ENCODE data around the gene AKR1D1. TPM values are rescaled to one million over a fixed set of nuclear protein-coding genes. Genes with fewer than 3 reads are reported as not detected.
A peak's percentile ranks its signal among the peaks of the same experiment; 100 is the strongest.

The AKR1D1 gene
- polyA plus RNA-seq, 1 donor from 2014 or later = not detected

DNA sequence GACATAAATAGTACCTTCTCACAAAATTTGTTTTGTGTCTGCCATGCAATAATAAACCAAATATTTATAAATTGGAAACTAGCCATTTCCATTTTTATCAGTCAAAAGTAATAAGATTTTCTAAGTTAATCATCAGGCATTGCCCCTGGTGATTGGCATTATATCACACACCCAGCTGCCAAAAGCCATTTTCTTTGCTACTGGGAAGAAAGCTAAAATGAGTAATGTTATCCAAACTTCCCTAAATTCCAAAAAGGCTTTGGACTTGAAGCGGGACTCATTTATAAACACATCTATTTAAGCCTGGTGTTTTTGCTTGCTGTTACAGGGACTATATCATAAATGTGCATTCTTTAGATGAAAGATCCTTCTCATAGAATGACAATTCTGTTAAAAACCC, 86.0 kb downstream of the AKR1D1 start:
- H3K36me3 ChIP-seq (ENCODE audit: insufficient read depth, low read length) = peaks cover 3% of the 10 kb centered on the region
- no peaks in the 10 kb centered on the region for H3K9me2 ChIP-seq (ENCODE audit: insufficient read depth, low read length)
- peaks cover 8% of the 10 kb centered on the region for H3F3A ChIP-seq (ENCODE audit: insufficient read depth, low read length, poor library complexity, severe bottlenecking)
- peak overlapping the region; percentile 97 for H3K27ac ChIP-seq (ENCODE audit: low read length)
- H3K9me3 ChIP-seq (ENCODE audit: low read length) = peaks cover 14% of the 10 kb centered on the region
- H4K20me1 ChIP-seq (ENCODE audit: insufficient read depth) = no peaks in the 10 kb centered on the region
- no peaks in the 10 kb centered on the region for H3K27me3 ChIP-seq (ENCODE audit: insufficient read depth, low read depth, low read length)
- peak overlapping the region; percentile 96 for H2AFZ ChIP-seq (ENCODE audit: low read depth, low read length)
- H3K4me2 ChIP-seq (ENCODE audit: low read length) = peak overlapping the region; percentile 91
- peaks cover 12% of the 10 kb centered on the region for H3K79me2 ChIP-seq (replicated peaks; ENCODE audit: insufficient read depth, low read length)
- H3K9ac ChIP-seq (ENCODE audit: low read length) = peak overlapping the region; percentile 72
- H3K4me3 ChIP-seq (ENCODE audit: low read length) = peak overlapping the region; percentile 64
- TF ChIP-seq SMC3 (conservative IDR thresholded peaks at IDR 0.05; ENCODE audit: poor library complexity) = no peak
- TF ChIP-seq POLR2AphosphoS5 (IDR thresholded peaks at IDR 0.05) = no peak
- TF ChIP-seq RAD21 (conservative IDR thresholded peaks at IDR 0.05) = no peak
- TF ChIP-seq, protein P1, sequence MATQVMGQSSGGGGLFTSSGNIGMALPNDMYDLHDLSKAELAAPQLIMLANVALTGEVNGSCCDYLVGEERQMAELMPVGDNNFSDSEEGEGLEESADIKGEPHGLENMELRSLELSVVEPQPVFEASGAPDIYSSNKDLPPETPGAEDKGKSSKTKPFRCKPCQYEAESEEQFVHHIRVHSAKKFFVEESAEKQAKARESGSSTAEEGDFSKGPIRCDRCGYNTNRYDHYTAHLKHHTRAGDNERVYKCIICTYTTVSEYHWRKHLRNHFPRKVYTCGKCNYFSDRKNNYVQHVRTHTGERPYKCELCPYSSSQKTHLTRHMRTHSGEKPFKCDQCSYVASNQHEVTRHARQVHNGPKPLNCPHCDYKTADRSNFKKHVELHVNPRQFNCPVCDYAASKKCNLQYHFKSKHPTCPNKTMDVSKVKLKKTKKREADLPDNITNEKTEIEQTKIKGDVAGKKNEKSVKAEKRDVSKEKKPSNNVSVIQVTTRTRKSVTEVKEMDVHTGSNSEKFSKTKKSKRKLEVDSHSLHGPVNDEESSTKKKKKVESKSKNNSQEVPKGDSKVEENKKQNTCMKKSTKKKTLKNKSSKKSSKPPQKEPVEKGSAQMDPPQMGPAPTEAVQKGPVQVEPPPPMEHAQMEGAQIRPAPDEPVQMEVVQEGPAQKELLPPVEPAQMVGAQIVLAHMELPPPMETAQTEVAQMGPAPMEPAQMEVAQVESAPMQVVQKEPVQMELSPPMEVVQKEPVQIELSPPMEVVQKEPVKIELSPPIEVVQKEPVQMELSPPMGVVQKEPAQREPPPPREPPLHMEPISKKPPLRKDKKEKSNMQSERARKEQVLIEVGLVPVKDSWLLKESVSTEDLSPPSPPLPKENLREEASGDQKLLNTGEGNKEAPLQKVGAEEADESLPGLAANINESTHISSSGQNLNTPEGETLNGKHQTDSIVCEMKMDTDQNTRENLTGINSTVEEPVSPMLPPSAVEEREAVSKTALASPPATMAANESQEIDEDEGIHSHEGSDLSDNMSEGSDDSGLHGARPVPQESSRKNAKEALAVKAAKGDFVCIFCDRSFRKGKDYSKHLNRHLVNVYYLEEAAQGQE (IDR thresholded peaks at IDR 0.05; ENCODE audit: borderline replicate concordance) = no peak
- TF ChIP-seq EP300 (conservative IDR thresholded peaks at IDR 0.05; ENCODE audit: poor library complexity, severe bottlenecking) = no peak
- TF ChIP-seq EZH2 (IDR thresholded peaks at IDR 0.05; ENCODE audit: borderline replicate concordance, insufficient read depth, low read length, poor library complexity, severe bottlenecking) = no peak
- TF ChIP-seq, protein P2, sequence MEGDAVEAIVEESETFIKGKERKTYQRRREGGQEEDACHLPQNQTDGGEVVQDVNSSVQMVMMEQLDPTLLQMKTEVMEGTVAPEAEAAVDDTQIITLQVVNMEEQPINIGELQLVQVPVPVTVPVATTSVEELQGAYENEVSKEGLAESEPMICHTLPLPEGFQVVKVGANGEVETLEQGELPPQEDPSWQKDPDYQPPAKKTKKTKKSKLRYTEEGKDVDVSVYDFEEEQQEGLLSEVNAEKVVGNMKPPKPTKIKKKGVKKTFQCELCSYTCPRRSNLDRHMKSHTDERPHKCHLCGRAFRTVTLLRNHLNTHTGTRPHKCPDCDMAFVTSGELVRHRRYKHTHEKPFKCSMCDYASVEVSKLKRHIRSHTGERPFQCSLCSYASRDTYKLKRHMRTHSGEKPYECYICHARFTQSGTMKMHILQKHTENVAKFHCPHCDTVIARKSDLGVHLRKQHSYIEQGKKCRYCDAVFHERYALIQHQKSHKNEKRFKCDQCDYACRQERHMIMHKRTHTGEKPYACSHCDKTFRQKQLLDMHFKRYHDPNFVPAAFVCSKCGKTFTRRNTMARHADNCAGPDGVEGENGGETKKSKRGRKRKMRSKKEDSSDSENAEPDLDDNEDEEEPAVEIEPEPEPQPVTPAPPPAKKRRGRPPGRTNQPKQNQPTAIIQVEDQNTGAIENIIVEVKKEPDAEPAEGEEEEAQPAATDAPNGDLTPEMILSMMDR (IDR thresholded peaks at IDR 0.05; ENCODE audit: poor library complexity, severe bottlenecking) = no peak
- TF ChIP-seq TAF1 (IDR thresholded peaks at IDR 0.05; ENCODE audit: low read depth) = no peak
- TF ChIP-seq MXI1 (conservative IDR thresholded peaks at IDR 0.05; ENCODE audit: poor library complexity, severe bottlenecking) = no peak

DNA sequence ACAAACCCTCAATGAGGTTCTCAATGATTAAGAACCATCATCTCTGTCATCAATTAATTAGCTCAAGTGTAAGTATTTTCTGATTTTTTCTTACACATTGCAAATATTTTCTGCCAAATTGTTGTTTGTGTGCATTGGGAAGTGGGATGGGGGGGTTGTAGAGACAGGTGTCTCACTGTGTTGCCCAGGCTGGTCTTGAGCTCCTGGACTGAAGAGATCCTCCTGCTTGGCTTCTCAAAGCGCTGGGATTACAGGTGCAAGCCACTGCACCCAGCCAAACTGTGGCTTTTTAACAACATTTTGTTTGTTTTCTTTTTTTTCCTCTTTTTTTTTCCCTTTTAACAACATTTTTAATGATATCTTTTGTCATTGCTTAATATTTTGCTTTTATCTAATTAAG, 87.5 kb downstream of the AKR1D1 start:
- Histone ChIP-seq H3K9me3 (ENCODE audit: low read length) (peaks cover 14% of the 10 kb centered on the region), H2AFZ (ENCODE audit: low read depth, low read length) (no peak overlapping the region), H3K36me3 (ENCODE audit: insufficient read depth, low read length) (peaks cover 3% of the 10 kb centered on the region), H3F3A (ENCODE audit: insufficient read depth, low read length, poor library complexity, severe bottlenecking) (peaks cover 8% of the 10 kb centered on the region), H3K9me2 (ENCODE audit: insufficient read depth, low read length) (no peaks in the 10 kb centered on the region), H4K20me1 (ENCODE audit: insufficient read depth) (no peaks in the 10 kb centered on the region), H3K79me2 (replicated peaks; ENCODE audit: insufficient read depth, low read length) (peaks cover 12% of the 10 kb centered on the region), H3K27ac (ENCODE audit: low read length) (no peak overlapping the region), H3K4me2 (ENCODE audit: low read length) (no peak overlapping the region), H3K27me3 (ENCODE audit: insufficient read depth, low read depth, low read length) (no peaks in the 10 kb centered on the region), H3K4me3 (ENCODE audit: low read length) (peak overlapping the region; percentile 7), H3K9ac (ENCODE audit: low read length) (no peak overlapping the region)
- TF ChIP-seq, protein P2 (IDR thresholded peaks at IDR 0.05; ENCODE audit: poor library complexity, severe bottlenecking) = no peak
- TF ChIP-seq, protein P1 (IDR thresholded peaks at IDR 0.05; ENCODE audit: borderline replicate concordance) = no peak
- TF ChIP-seq EZH2 (IDR thresholded peaks at IDR 0.05; ENCODE audit: borderline replicate concordance, insufficient read depth, low read length, poor library complexity, severe bottlenecking) (no peak), POLR2AphosphoS5 (IDR thresholded peaks at IDR 0.05) (no peak), EP300 (conservative IDR thresholded peaks at IDR 0.05; ENCODE audit: poor library complexity, severe bottlenecking) (no peak), TAF1 (IDR thresholded peaks at IDR 0.05; ENCODE audit: low read depth) (no peak), SMC3 (conservative IDR thresholded peaks at IDR 0.05; ENCODE audit: poor library complexity) (no peak), MXI1 (conservative IDR thresholded peaks at IDR 0.05; ENCODE audit: poor library complexity, severe bottlenecking) (no peak), RAD21 (conservative IDR thresholded peaks at IDR 0.05) (no peak)
